K562 (cell line): Measurements from ENCODE around the gene MAGI1. TPM values are rescaled to one million over a fixed set of nuclear protein-coding genes. Genes with fewer than 3 reads are reported as not detected.

ENCODE experiments used
- ATAC-seq: fragments of 200-7000 bp; cut with Tn5 transposase; 3 replicates; pipeline ENCODE4 v1.9.1; 2020; ENCODE audit warnings: moderate library complexity
- BruUV-seq: library from RNA; stranded (reverse); fragments of 400-500 nt; replicated peaks from 2 replicates; lab custom pipeline; 2021; lab: Mats Ljungman, UMichigan
- CTCF ChIA-PET: fragments of 300-600 bp; formaldehyde crosslinking; extraction: SDS; loops from one replicate; lab custom pipeline; 2021; ENCODE audit warnings: low intra/inter-chr PET ratio; lab: Yijun Ruan, JAX
- POLR2A ChIA-PET: fragments of 300-600, 350-650 bp; sonication (Branson Sonifier 250); formaldehyde crosslinking; extraction: SDS; loops from one replicate; lab custom pipeline; 2021; ENCODE audit warnings: antibody characterized with exemption, inconsistent platforms; lab: Yijun Ruan, JAX
- DNase-seq, 4 experiments: peaks; one replicate each; pipeline versions ENCODE4 v3.0.0 to v3.0.0-alpha.2; 2011 to 2018; ENCODE audit warnings: low spot score in 3 of 4, mixed read lengths in 3 of 4; ENCODE audit errors: extremely low read depth in 1 of 4
- FAIRE-seq: peaks from 2 replicates; lab custom pipeline; 2011; peaks lifted over from hg19 to GRCh38; lab: Jason Lieb, UNC
- H2AFZ ChIP-seq: 2 replicates; pipeline ENCODE4 v1.6.0; 2011; ENCODE audit warnings: low read depth, low read length, control low read depth, inconsistent platforms
- H3K27ac ChIP-seq: fragments of 200-600 bp; 3 replicates; pipeline ENCODE4 v1.8.0; 2011; ENCODE audit warnings: low read depth, mild to moderate bottlenecking, control low read depth, inconsistent platforms, low read length, moderate library complexity, mixed read lengths; ENCODE audit errors: extremely low read depth
- H3K27me3 ChIP-seq, 2 experiments: fragments of 300-600 bp in 1 of 2; 2 replicates in 1 of 2; 3 replicates in 1 of 2; pipeline versions ENCODE4 v1.6.0 to v1.8.0; 2011; ENCODE audit warnings: inconsistent platforms in 2 of 2, low read length in 2 of 2, mild to moderate bottlenecking in 1 of 2, mixed read lengths in 1 of 2, moderate library complexity in 1 of 2; ENCODE audit not compliant: control insufficient read depth in 2 of 2, insufficient read depth in 2 of 2
- H3K36me3 ChIP-seq: fragments of 300-600 bp; 3 replicates; pipeline ENCODE4 v1.8.0; 2011; ENCODE audit warnings: mild to moderate bottlenecking, low read length, inconsistent platforms; ENCODE audit not compliant: control insufficient read depth, insufficient read depth
- H3K4me1 ChIP-seq, 2 experiments: fragments of 200-600 bp in 1 of 2; replicated peaks in 1 of 2; 2 replicates in 1 of 2; 3 replicates in 1 of 2; pipeline versions ENCODE4 v1.5.1 to v1.8.0; 2011; ENCODE audit warnings: inconsistent platforms in 2 of 2, low read length in 2 of 2, mild to moderate bottlenecking in 1 of 2, mixed read lengths in 1 of 2, moderate library complexity in 1 of 2; ENCODE audit not compliant: control insufficient read depth in 2 of 2, insufficient read depth in 2 of 2
- H3K4me2 ChIP-seq: 2 replicates; pipeline ENCODE4 v1.6.1; 2011; ENCODE audit warnings: low read length, control low read depth, inconsistent platforms, mixed read lengths; ENCODE audit not compliant: insufficient read depth
- H3K4me3 ChIP-seq: fragments of 200-600 bp; sonication (generic), shearing (Covaris generic); 2 replicates; pipeline ENCODE4 v1.5.1; 2016; ENCODE audit warnings: control low read depth, inconsistent platforms
- H3K79me2 ChIP-seq: fragments of 200-600 bp; 3 replicates; pipeline ENCODE4 v1.8.0; 2011; ENCODE audit warnings: low read length, inconsistent platforms; ENCODE audit not compliant: control insufficient read depth, insufficient read depth
- H3K9ac ChIP-seq, 2 experiments: 2 replicates each; pipeline versions ENCODE4 v1.6.0 to v1.6.1; 2011; ENCODE audit warnings: low read depth in 2 of 2, low read length in 2 of 2, control low read depth in 1 of 2, inconsistent platforms in 1 of 2, mild to moderate bottlenecking in 1 of 2, mixed read lengths in 1 of 2; ENCODE audit not compliant: insufficient read depth in 1 of 2
- H3K9me1 ChIP-seq: one replicate; pipeline ENCODE4 v1.6.0; 2011; ENCODE audit warnings: inconsistent platforms, mild to moderate bottlenecking, low read length, moderate library complexity; ENCODE audit not compliant: control insufficient read depth, insufficient read depth
- H3K9me3 ChIP-seq: replicated peaks from 2 replicates; pipeline ENCODE4 v1.5.1; 2011; ENCODE audit warnings: low read depth, low read length, inconsistent platforms; ENCODE audit not compliant: control insufficient read depth, insufficient read depth
- H4K20me1 ChIP-seq: replicated peaks from 2 replicates; pipeline ENCODE4 v1.6.1; 2011; ENCODE audit warnings: low read length, inconsistent platforms, mixed read lengths; ENCODE audit not compliant: control insufficient read depth, insufficient read depth
- ARID4B ChIP-seq: sonication (generic); formaldehyde crosslinking; IDR thresholded peaks from 2 replicates; pipeline ENCODE4 v1.8.0; 2022; ENCODE audit warnings: mild to moderate bottlenecking, missing genetic modification reagents
- C11orf30 ChIP-seq: fragments of 450-650 bp; IDR thresholded peaks from 2 replicates; pipeline ENCODE4 v1.6.1; 2016; ENCODE audit warnings: low read depth, mild to moderate bottlenecking
- MAFF ChIP-seq: IDR thresholded peaks from 2 replicates; pipeline ENCODE4 v1.6.1; 2012; ENCODE audit warnings: low read length, improper control_type of control experiment
- MAFG ChIP-seq: fragments of 450-650 bp; conservative IDR thresholded peaks from 2 replicates; pipeline ENCODE4 v1.6.1; 2016; ENCODE audit warnings: missing genetic modification characterization, missing compliant biosample characterization
- MAFK ChIP-seq: IDR thresholded peaks from 2 replicates; pipeline ENCODE4 v1.6.1; 2011; ENCODE audit warnings: low read length, improper control_type of control experiment
- PTTG1 ChIP-seq: fragments of 450-650 bp; IDR thresholded peaks from 2 replicates; pipeline ENCODE4 v1.6.1; 2016; ENCODE audit warnings: low read depth, mild to moderate bottlenecking, missing genetic modification characterization, missing compliant biosample characterization
- ZNF316 ChIP-seq: fragments of 450-650 bp; IDR thresholded peaks from 2 replicates; pipeline ENCODE4 v1.6.1; 2016
- ZNF592 ChIP-seq: fragments of 450-650 bp; IDR thresholded peaks from 2 replicates; pipeline ENCODE4 v1.6.1; 2017; ENCODE audit warnings: antibody characterized with exemption, mild to moderate bottlenecking
- whole genome bisulfite sequencing: fragments of 100-300 bp; shearing (Covaris generic); methylation state at CpG from one replicate; pipeline ENCODE4 v1.1.6; 2016; ENCODE audit warnings: low coverage, mixed read lengths; ENCODE audit not compliant: insufficient coverage; ENCODE audit errors: missing lambda C conversion rate; 5-methylcytosine and 5-hydroxymethylcytosine counted together
- in situ Hi-C: fragments of 300-500 bp; cut with MboI; formaldehyde crosslinking; loops from 4 replicates; pipeline ENCODE4 v1.15.0; 2018; ENCODE audit warnings: inconsistent platforms, mixed read lengths
- intact Hi-C: fragments of 100-400 bp; cut with micrococcal nuclease; formaldehyde crosslinking; loops from 2 replicates; pipeline ENCODE4 v1.14.2; 2022
- polyA plus RNA-seq, 8 experiments: library from polyadenylated mRNA; depleted of rRNA in 4 of 8; stranded (reverse) in 5 of 8; unstranded in 3 of 8; fragments of >200 nt; fragmentation: Nextera tagmentation in 2 of 8; fragmentation: Illumina TruSeq in 1 of 8; extraction: Ambion mirVana in 2 of 8; extraction: Trizol in 1 of 8; gene quantifications; 2 replicates each; pipeline versions ENCODE4 v1.2.1 to v1.2.3, GENCODE V29; 2011 to 2014; ENCODE audit warnings: inconsistent platforms in 1 of 8, missing spikeins in 1 of 8
- total RNA-seq, 7 experiments: library from RNA; depleted of rRNA in 6 of 7; stranded (reverse); fragments of >200 nt in 6 of 7; fragmentation: Illumina TruSeq in 2 of 7; extraction: Trizol in 2 of 7; gene quantifications; 2 replicates each; pipeline versions ENCODE4 v1.2.1 to v1.2.3, GENCODE V29; 2011 to 2021; ENCODE audit warnings: low replicate concordance in 1 of 7

MAGI1 gene
- total and polyA plus RNA-seq, 9 of the 15 experiments (the other 6 are each of a cell fraction or from before 2014, with no cell fraction given): 7.8 to 59.4 (median 43.2) TPM

- H3K4me2 ChIP-seq: 0 out of 2 replicates have a peak overlapping the region, but pooled peaks have one; percentile 28
- TF ChIP-seq ARID4B (CRISPR knock-in tag) (no peak), MAFK (peak; percentile 99), PTTG1 (tag) (no peak), ZNF592 (peak; percentile 34; the same call in 1 of the 2 replicates), MAFF (peak; percentile 98), ZNF316 (peak; percentile 99), MAFG (tag) (peak; percentile 95), C11orf30 (peak; percentile 97)
- H3K79me2 ChIP-seq: peaks cover 16% of the 10 kb centered on the region
- intact Hi-C loops: no loop called here
- no peaks in the 10 kb centered on the region for H3K9me1 ChIP-seq
- DNase-seq (no peak), FAIRE-seq (no peak), ATAC-seq (no peak)
- H3K27ac ChIP-seq: no peak overlapping the region
- H3K36me3 ChIP-seq: no peaks in the 10 kb centered on the region; the same call in 2 of the 3 replicates
- CTCF ChIA-PET: no interaction called here
- H3K27me3 ChIP-seq: no peaks in the 10 kb centered on the region
- in situ Hi-C loops: no loop called here
- H4K20me1 ChIP-seq: no peaks in the 10 kb centered on the region
- peak overlapping the region; percentile 54 for H2AFZ ChIP-seq
- POLR2A ChIA-PET: no interaction called here
- peak overlapping the region in 1 of 2 experiments; percentile 13; a peak in 1 of 4 replicates for H3K9ac ChIP-seq
- H3K4me3 ChIP-seq: no peak overlapping the region
- no TSS peak for BruUV-seq
- peaks cover 11 to 37% of the 10 kb centered on the region in 2 experiments; a peak in 3 of 5 replicates for H3K4me1 ChIP-seq
- WGBS: 42% methylated on average over 2 of the region's 2 CpGs
- no peaks in the 10 kb centered on the region for H3K9me3 ChIP-seq
These were observed 437.8 kb downstream of the MAGI1 start for GRCh38 chr3:65600888-65601287.
